ENCODE measurements around the gene GIT2. TPM values are rescaled to one million over a fixed set of nuclear protein-coding genes. Genes with fewer than 3 reads are reported as not detected.
"Not testable (repeated sequence)": the region's sequence is repeated elsewhere in the genome, so short reads cannot be mapped to it uniquely, and the experiment has no call there.

The GIT2 gene
- total RNA-seq, 2 experiments from 2014 or later, result 107 to 112 TPM

DNA sequence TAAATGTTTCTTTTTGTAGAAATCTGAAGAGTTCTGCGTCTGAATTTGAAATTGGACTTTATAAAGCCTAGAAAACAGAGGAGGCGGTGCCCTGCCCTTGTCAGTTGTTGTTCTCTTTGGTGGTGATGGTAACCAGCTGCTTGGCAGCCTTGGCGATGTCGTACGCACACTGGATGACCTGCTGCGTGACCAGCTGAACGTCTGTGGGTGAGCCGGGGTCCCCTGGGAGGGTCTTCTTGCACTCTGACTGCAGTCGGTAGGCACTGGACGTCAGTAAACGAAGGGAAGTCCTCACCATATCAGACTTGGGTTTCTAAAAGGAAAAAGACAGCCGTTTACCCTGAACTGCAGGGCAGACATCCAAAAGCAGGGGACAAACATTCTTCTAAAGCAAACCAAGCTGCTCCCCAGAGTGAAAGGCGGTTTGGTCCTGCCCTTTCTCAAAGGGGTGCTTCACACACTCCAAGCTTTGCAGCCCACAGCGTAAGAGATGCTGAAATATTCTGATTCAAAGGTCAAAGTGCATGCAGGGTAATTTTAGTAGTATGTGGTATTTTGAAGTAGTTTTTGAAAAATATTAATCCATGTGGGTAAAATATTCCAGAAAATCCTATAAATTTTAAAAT, 63.2 kb downstream of the GIT2 start:
- Mint-ChIP-seq H3K27ac (no peak overlapping the region), H3K4me1 (no peaks in the 10 kb centered on the region), H3K4me3 (no peak overlapping the region), H3K27me3 (no peaks in the 10 kb centered on the region), H3K9me3 (no peaks in the 10 kb centered on the region), H3K36me3 (ENCODE audit: low read depth) (peaks cover 65% of the 10 kb centered on the region)
- CTCF ChIA-PET, result interaction anchor here (1.2 kb wide), 1 partner anchor 79 kb away, joined by 3 read pairs; no protein-coding TSS in a partner anchor
- POLR2A ChIA-PET, result no interaction called here
- no peak for DNase-seq

DNA sequence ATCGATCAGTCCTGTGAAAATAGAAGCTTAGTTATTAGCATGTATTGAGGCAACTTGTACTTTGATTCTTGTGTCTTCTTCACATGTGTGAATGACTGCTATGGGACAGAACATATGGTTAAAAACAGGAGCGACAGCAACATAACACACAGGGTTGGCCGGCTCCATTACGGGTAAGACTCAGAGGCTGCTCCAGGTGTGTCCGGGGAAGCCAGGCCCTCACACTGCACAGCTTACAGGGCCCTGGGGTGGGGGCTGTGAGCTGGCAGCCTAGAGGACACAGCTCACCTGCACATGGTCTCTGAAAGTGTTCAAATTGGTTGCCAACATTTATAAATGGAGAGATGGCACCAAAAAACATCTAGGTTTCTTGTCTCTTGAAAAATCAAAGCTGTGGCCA, 65.0 kb downstream of the GIT2 start:
- DNase-seq, result no peak
- H3K4me3 Mint-ChIP-seq, result no peak overlapping the region
- no peaks in the 10 kb centered on the region for H3K9me3 Mint-ChIP-seq
- H3K36me3 Mint-ChIP-seq (ENCODE audit: low read depth), result peaks cover 59% of the 10 kb centered on the region
- ChIA-PET POLR2A (no interaction called here), CTCF (interaction anchor here (0.6 to 1.7 kb wide), 3 partner anchors 9 to 78 kb away, joined by 3 to 9 read pairs (median 6); no protein-coding TSS in a partner anchor)
- no peaks in the 10 kb centered on the region for H3K27me3 Mint-ChIP-seq
- no peak overlapping the region for H3K27ac Mint-ChIP-seq
- no peaks in the 10 kb centered on the region for H3K4me1 Mint-ChIP-seq

DNA sequence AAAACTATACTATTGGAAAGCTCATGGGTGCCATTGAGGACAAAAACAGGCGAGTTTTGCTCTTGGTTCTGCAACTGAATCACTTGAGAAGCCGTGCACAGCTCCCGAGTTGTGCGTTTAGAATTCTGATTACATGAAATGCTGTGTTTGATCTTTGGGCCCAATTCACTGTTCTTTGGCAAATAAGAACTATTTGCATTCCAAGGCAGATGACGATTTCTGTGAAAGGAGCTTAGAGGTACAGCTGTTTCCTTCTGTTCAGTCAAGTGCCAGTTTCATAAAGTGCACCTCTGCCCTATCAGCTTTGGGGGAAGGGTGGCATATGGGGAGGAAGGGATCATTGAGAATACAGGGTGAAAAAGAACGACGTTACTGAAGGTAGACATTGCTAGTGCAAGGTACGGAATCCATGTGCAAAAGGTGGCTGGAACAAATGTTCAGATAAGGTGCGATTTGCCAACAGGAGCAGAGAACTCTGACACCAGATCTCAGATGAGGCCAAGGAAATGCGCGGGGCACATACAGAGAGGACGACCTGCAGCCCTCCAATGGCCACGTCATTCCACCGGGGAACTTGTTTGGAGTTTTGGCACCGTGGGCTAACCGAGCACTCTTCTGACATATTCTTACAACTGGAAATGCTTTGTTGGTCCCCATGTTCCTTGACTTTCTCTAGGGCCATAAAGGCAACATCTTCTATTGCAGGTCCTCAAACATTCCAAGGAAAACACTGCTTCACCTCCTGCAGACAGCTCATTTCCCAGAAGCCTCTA, 66.0 kb downstream of the GIT2 start:
- POLR2A ChIA-PET, result no interaction called here
- Mint-ChIP-seq H3K4me3 (no peak overlapping the region), H3K27ac (peak overlapping the region; percentile 16), H3K27me3 (no peaks in the 10 kb centered on the region), H3K4me1 (no peaks in the 10 kb centered on the region), H3K9me3 (no peaks in the 10 kb centered on the region), H3K36me3 (ENCODE audit: low read depth) (peaks cover 49% of the 10 kb centered on the region)
- no peak for DNase-seq
- CTCF ChIA-PET, result interaction anchor here (1.7 to 6.8 kb wide), 2 partner anchors 10 to 77 kb away, joined by 9 to 38 read pairs; no protein-coding TSS in a partner anchor

DNA sequence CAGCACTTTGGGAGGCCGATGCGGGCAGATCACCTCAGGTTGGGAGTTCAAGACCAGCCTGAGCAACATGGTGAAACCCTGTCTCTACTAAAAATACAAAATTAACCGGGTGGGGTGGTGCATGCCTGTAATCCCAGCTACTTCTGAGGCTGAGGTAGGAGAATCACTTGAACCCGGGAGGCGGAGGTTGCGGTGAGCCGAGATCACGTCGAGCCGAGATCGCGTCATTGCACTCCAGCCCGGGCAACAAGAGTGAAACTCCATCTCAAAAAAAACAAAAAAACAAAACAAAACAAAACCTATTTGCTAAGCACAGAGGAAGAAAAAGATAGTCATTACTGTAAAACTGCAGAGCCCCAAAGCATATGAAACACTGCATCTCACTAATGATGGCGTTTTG, 66.8 kb downstream of the GIT2 start:
- DNase-seq, H3K27ac Mint-ChIP-seq, H3K27me3 Mint-ChIP-seq, H3K9me3 Mint-ChIP-seq, H3K4me3 Mint-ChIP-seq, H3K4me1 Mint-ChIP-seq: not testable (repeated sequence)
- peaks cover 48% of the 10 kb centered on the region for H3K36me3 Mint-ChIP-seq (ENCODE audit: low read depth)
- ChIA-PET CTCF (interaction anchor here (1.4 to 6.8 kb wide), 5 partner anchors 11 to 84 kb away, joined by 3 to 38 read pairs (median 5); no protein-coding TSS in a partner anchor), POLR2A (interaction anchor here (1.4 kb wide), 1 partner anchor 28 kb away, joined by 4 read pairs; no protein-coding TSS in a partner anchor)

DNA sequence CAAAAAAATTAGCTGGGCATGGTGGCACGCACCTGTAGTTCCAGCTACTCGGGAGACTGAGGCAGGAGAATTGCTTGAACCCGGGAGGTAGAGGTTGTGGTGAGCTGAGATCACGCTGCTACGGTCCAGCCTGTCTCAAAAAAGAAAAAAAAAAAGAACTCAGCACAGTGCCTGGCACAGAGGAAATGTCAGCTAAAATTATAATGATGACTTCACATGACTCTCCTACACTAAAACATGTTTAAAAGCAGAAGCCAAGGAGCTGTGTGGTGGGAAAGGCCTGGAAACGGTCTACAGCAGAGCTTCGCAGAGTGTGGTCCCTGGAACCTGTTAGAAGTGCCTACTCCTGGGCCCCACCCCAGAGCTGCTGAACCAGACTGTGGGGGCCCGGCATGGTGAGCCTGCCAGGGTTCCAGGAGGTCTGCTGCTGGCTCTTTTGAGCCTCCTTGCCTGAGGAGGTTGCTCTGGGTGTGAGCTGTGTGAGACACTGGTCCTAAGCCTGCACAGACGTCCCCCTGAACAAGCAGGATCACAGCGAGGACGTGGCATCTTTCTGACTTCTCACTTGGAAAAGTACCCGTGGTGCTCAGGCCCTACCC, 68.0 kb downstream of the GIT2 start:
- POLR2A ChIA-PET, result interaction anchor here (1.0 to 1.4 kb wide), 2 partner anchors 25 to 27 kb away, joined by 3 to 4 read pairs; no protein-coding TSS in a partner anchor

DNA sequence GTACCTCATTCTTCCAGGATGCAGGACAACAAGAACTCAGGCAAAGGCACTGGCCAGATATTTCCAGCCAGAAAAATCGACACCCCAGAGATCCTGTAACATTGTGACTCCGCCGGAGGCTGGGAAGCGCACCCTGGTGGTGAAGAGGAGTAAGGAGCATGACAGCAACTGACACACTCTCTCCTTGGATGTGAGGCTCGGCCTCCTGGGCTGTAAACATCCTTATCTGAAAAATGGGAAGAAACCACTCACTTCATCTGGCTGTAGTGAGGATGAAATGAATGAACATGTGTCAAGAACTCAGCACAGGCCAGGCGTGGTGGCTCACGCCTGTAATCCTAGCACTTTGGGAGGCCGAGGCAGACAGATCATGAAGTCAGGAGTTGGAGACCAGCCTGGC, 68.5 kb downstream of the GIT2 start:
- ChIA-PET CTCF (interaction anchor here (0.8 to 6.8 kb wide), 7 partner anchors 9 to 107 kb away, joined by 3 to 38 read pairs (median 5); no protein-coding TSS in a partner anchor), POLR2A (interaction anchor here (1.1 kb wide), 1 partner anchor 75 kb away, joined by 4 read pairs; no protein-coding TSS in a partner anchor)
- Mint-ChIP-seq H3K4me1 (no peaks in the 10 kb centered on the region), H3K9me3 (no peaks in the 10 kb centered on the region), H3K27me3 (no peaks in the 10 kb centered on the region), H3K27ac (no peak overlapping the region), H3K36me3 (ENCODE audit: low read depth) (peaks cover 36% of the 10 kb centered on the region), H3K4me3 (no peak overlapping the region)
- peak; percentile 51 for DNase-seq

More for the DNA sequence above, 68.0 kb downstream of the GIT2 start:
- Mint-ChIP-seq H3K4me1 (no peaks in the 10 kb centered on the region), H3K27ac (no peak overlapping the region), H3K27me3 (no peaks in the 10 kb centered on the region), H3K36me3 (ENCODE audit: low read depth) (peaks cover 41% of the 10 kb centered on the region), H3K4me3 (no peak overlapping the region), H3K9me3 (no peaks in the 10 kb centered on the region)
- no peak for DNase-seq
- CTCF ChIA-PET, result interaction anchor here (0.8 to 6.8 kb wide), 12 partner anchors 8 to 122 kb away, joined by 3 to 38 read pairs (median 3); no protein-coding TSS in a partner anchor

DNA sequence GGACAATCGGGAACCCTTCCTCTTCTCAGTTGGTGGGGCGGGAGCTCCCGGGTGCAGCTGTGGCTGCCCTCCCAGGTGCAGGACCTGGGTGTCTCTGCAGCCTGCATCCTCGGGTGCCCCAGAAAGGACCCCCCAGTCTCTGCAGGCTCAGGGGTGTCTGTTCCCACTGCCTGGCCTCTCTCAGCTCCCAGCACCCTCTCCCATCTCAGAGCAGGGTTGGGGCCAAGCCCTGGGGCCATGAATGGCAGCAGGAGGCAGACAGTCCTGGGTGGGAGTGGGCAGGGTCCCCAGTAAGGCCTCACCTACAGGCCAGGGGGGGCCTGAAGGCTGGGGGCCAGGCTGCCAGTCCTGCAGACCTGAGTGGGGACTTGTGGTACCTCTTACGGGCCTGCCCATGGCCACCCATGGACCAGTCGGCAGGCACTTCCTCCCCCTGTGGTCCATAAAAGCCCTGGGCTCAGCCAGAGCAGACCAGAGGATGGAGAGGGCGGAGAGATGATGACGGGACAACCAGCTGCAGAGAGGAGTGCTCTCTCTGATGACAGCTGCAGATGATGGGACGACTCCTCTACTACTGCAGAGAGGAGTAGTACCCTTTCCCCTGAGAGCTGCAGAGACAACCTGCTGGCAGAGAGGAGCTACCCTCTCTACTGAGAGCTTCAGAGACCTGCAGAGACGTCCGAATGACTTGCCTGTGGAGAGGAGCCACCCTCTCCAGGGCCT, 69.5 kb downstream of the GIT2 start:
- Mint-ChIP-seq H3K27ac (no peak overlapping the region), H3K9me3 (no peaks in the 10 kb centered on the region), H3K4me1 (no peaks in the 10 kb centered on the region), H3K4me3 (no peak overlapping the region), H3K27me3 (no peaks in the 10 kb centered on the region), H3K36me3 (ENCODE audit: low read depth) (peaks cover 28% of the 10 kb centered on the region)
- ChIA-PET POLR2A (interaction anchor here (1.1 kb wide), 1 partner anchor 74 kb away, joined by 4 read pairs; no protein-coding TSS in a partner anchor), CTCF (interaction anchor here (0.7 to 6.8 kb wide), 3 partner anchors 14 to 81 kb away, joined by 5 to 38 read pairs (median 12); no protein-coding TSS in a partner anchor)
- no peak for DNase-seq

DNA sequence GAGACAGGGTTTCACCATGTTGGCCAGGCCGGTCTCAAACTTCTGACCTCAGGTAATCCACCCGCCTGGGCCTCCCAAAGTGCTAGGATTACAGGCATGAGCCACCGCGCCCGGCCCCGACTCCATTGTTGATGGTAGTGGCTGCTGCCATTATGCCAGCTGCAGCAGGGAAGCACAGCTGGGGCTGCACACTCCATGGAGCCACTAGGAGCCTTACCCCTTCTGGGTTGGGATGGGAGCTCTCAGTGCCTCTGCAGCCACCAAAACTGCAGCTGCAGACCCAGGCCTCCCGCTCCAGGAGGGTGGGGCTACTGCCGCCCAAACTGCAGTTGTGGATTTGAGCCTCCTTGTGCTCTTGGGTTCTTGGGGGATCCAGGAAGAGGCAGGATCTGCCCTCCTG, 70.2 kb downstream of the GIT2 start:
- Mint-ChIP-seq H3K36me3 (ENCODE audit: low read depth) (peaks cover 24% of the 10 kb centered on the region), H3K27ac (no peak overlapping the region), H3K4me3 (no peak overlapping the region), H3K4me1 (no peaks in the 10 kb centered on the region), H3K9me3 (no peaks in the 10 kb centered on the region), H3K27me3 (no peaks in the 10 kb centered on the region)
- ChIA-PET CTCF (interaction anchor here (6.8 kb wide), 1 partner anchor 73 kb away, joined by 38 read pairs; no protein-coding TSS in a partner anchor), POLR2A (no interaction called here)
- no peak for DNase-seq

DNA sequence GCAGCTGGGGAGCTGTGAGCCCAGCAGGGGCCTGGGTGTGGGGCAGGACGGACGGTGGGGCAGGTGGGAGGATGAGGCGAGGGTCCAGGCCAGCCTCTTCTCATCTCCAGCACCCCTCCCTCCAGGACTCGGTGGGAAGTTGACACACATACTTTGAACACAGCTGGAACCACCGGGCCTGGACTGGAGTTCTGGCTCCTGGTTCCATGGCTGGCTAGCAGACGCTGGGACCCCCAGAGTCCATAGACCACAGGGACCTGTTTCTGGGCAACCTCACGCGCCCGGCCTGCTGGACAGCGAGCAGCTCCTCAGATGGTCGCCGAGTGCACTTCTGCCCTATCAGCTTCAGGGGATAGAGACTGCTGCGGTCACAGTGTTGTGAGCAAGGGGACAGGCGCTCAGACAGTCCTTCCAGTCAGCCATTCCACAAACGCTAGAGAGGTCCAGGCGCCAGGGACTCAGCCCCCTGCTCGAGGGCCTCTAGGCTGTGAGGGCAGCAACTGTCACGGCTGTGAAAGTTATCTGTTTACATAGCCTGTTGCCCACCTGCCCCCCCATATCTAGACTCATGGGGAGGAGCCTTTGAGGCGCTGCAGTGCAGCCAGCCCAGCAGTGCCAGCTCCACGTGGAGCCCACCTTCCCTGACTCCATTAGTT, 70.9 kb downstream of the GIT2 start:
- Mint-ChIP-seq H3K9me3 (no peaks in the 10 kb centered on the region), H3K4me3 (no peak overlapping the region), H3K27me3 (no peaks in the 10 kb centered on the region), H3K36me3 (ENCODE audit: low read depth) (peaks cover 29% of the 10 kb centered on the region), H3K27ac (no peak overlapping the region), H3K4me1 (no peaks in the 10 kb centered on the region)
- no peak for DNase-seq
- ChIA-PET POLR2A (no interaction called here), CTCF (interaction anchor here (6.8 kb wide), 1 partner anchor 72 kb away, joined by 38 read pairs; no protein-coding TSS in a partner anchor)

DNA sequence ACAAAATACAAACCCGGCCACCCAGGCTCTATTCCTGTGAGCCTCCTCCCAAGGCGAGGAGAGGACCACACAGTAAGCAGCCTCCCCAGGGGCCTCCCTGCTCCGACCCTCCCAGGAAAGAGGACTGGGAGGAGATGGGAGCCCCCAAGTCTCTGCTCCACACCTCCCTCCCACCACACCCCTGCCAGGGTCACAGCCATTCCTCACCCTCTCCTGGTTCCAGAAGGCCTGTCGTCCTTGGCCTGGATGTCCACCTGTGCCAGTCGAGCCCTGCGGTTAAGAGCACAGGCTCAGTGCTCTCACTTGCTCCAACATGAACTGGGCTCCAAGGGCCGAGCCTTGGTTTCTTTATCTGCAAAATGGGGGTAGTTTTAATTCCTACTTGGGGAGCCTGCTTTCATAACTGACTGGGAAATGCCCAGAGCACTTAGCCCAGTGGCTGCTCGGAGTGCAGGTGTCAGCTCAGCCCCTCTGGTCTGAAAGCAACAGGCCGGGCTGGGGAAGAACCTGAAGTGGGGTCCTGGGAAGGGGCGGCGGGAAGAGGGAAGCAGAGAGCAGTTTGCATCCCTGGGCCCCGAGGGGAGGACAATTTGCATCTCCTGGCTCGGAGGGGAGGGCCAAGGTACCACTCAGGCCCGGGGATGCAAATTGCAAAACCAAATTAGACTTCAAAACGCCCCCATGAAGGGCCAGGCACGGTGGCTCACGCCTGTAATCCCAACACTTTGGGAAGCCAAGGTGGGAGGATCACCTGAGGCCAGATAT, 72.5 kb downstream of the GIT2 start:
- H3K9me3 Mint-ChIP-seq, result no peaks in the 10 kb centered on the region
- CTCF ChIA-PET, result interaction anchor here (6.8 kb wide), 1 partner anchor 70 kb away, joined by 38 read pairs; no protein-coding TSS in a partner anchor
- H3K4me3 Mint-ChIP-seq, result no peak overlapping the region
- H3K27me3 Mint-ChIP-seq, result no peaks in the 10 kb centered on the region
- no peak overlapping the region for H3K27ac Mint-ChIP-seq
- peaks cover 34% of the 10 kb centered on the region for H3K36me3 Mint-ChIP-seq (ENCODE audit: low read depth)
- no peaks in the 10 kb centered on the region for H3K4me1 Mint-ChIP-seq
- POLR2A ChIA-PET, result no interaction called here
- no peak for DNase-seq

DNA sequence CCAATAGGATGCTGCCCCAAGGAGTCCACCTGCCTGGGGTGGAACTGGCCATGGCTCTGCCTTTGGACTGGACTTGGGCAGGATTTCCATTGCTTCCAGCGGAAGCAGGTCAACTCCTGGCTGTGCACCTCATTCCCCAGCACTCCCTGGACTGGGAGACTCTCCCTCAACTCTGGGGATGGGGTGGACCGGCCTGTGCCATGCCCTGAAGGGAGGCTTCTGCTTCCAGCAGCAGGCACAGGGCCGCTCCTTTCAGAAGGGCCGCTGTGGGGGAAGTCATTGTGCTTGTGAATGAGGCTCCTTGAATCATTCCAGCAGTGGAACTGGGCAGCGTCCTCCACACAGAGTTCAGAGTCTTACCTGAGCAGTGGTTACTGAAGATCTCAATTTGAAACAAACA, 73.1 kb downstream of the GIT2 start:
- Mint-ChIP-seq H3K36me3 (ENCODE audit: low read depth) (peaks cover 36% of the 10 kb centered on the region), H3K27ac (no peak overlapping the region), H3K4me1 (no peaks in the 10 kb centered on the region), H3K4me3 (no peak overlapping the region), H3K9me3 (no peaks in the 10 kb centered on the region), H3K27me3 (no peaks in the 10 kb centered on the region)
- ChIA-PET CTCF (no interaction called here), POLR2A (no interaction called here)
- DNase-seq, result no peak

All from activated CD4-positive, alpha-beta memory T cell treated with anti-CD3 and anti-CD28 coated beads, Interleukin-2, amount 10 ng/mL, durations not matched to agents 7 days and 5 days (primary cell).